BE2C (cell line): Measurements from ENCODE around the gene ACVR1B.

Source experiments
- DNase-seq: peaks from one replicate; pipeline ENCODE4 v3.0.0-alpha.2; 2020
- H3K27me3 ChIP-seq: fragments of 250-450 bp; sonication (Bioruptor Pico); 2 replicates; pipeline ENCODE4 v1.5.1; 2020; ENCODE audit warnings: mild to moderate bottlenecking
- H3K36me3 ChIP-seq: fragments of 250-450 bp; sonication (Bioruptor Pico); 2 replicates; pipeline ENCODE4 v1.5.1; 2020; ENCODE audit warnings: mild to moderate bottlenecking
- H3K4me1 ChIP-seq: fragments of 250-450 bp; sonication (Bioruptor Pico); 2 replicates; pipeline ENCODE4 v1.5.1; 2020
- H3K4me3 ChIP-seq: 2 replicates; pipeline ENCODE4 v1.5.1; 2011; ENCODE audit warnings: low read depth, low read length
- H3K9me3 ChIP-seq: fragments of 250-450 bp; sonication (Bioruptor Pico); 2 replicates; pipeline ENCODE4 v1.5.1; 2020
- TF ChIP-seq, protein P1 (sequence below): IDR thresholded peaks from 2 replicates; pipeline ENCODE4 v1.5.1; 2012; ENCODE audit warnings: mild to moderate bottlenecking, low read depth, low read length

Gene ACVR1B

DNA sequence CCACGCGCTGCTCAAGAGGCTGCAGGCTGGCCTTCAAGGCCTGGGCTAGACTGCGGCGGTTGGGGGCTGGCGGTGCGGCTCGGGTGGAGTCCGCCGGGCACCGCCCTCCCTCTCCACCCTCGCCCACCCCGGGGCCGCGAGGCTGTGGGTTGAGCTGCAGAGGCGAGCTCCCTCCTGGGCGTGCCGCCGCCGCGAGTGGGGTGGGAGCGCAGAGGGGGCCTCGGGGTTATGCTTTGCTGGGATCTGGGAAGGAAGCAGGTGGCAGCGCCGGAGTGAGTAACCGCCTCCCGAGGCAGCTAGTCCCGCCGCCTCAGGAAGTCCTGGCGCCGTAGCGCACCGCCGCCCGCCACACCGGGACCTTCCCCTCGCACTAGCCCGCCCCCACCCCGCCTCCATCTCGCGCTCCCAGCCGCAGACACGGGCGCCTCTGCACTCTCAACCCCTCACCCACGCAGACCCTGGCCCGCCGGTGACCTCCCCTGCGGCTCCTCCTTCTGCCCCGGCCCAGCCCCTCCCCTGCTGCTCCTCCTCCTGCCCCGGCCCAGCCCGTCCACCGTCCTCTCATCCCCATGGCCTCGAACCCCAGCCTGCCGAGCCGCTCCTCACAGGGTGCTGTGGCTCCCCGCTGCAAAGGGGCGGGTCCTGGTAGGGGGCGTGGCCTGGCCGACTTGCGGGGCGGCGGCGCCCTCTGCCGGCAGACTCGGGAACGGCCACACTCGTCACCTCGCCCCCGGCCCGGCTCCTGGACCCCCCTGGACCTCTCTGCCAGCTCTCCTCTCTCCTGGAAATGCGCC lies 71.9 kb downstream of the ACVR1B start:
- H3K27me3 ChIP-seq: no peaks in the 10 kb centered on the region
- H3K4me3 ChIP-seq: peak overlapping the region; percentile 50
- no peaks in the 10 kb centered on the region for H3K9me3 ChIP-seq
- DNase-seq: peak; percentile 94
- TF ChIP-seq, protein P1, sequence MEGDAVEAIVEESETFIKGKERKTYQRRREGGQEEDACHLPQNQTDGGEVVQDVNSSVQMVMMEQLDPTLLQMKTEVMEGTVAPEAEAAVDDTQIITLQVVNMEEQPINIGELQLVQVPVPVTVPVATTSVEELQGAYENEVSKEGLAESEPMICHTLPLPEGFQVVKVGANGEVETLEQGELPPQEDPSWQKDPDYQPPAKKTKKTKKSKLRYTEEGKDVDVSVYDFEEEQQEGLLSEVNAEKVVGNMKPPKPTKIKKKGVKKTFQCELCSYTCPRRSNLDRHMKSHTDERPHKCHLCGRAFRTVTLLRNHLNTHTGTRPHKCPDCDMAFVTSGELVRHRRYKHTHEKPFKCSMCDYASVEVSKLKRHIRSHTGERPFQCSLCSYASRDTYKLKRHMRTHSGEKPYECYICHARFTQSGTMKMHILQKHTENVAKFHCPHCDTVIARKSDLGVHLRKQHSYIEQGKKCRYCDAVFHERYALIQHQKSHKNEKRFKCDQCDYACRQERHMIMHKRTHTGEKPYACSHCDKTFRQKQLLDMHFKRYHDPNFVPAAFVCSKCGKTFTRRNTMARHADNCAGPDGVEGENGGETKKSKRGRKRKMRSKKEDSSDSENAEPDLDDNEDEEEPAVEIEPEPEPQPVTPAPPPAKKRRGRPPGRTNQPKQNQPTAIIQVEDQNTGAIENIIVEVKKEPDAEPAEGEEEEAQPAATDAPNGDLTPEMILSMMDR: peak; percentile 84
- H3K36me3 ChIP-seq: no peaks in the 10 kb centered on the region
- H3K4me1 ChIP-seq: peaks cover 7% of the 10 kb centered on the region

DNA sequence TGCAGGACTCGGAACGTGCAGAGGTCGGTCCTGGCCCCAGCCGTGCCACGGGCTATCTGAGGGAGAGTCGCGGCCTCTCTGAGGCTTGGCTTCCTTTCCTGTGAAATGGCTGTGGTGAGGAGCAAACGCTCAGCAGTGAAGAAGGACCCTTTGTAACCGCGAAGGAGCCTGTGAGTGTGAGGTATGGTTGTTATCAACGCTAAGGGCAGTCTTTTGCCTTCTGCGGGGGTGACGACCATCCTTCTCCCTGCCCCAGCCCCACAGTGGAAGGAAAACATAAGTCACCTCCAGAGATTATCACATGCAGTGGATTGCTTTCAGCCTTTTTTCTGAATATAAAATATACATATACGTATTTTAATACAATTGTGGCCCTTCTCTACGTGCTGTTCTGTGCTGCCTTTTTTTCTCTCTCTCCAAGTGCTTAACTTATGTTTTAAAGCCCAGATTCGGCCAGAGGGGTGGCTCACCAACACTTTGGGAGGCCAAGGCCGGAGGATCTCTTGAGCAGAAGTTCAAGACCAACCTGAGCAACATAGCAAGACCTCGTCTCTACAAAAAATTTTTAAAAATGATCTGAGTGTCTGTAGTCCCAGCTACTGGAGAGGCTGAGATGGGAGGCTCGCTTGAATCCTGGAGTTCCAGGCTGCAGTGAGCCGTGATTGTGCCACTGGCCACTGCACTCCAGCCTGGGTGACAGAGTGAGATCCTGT lies 72.6 kb downstream of the ACVR1B start:
- Histone ChIP-seq H3K27me3 (no peaks in the 10 kb centered on the region), H3K4me3 (peak overlapping the region; percentile 50), H3K4me1 (peaks cover 8% of the 10 kb centered on the region), H3K9me3 (no peaks in the 10 kb centered on the region), H3K36me3 (no peaks in the 10 kb centered on the region)
- DNase-seq: no peak
- TF ChIP-seq, protein P1: no peak; the same call in 1 of the 2 replicates

DNA sequence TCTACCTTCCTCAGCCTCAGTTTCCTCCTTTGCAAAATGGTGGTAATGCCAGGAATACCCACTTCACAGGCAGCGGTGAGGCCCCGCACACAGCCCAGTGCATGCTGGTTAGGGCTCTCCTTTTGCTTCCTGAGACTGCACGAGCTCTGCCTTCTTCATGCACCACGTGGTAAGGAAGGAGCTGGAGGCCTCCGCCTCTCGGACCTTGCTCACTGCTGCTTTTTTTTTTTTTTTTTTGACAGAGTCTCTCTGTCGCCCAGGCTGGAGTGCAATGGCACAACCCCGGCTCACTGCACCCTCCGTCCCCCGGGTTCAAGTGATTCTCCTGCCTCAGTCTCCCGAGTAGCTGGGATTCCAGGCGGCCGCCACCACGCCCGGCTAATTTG lies 73.3 kb downstream of the ACVR1B start:
- DNase-seq: no peak

DNA sequence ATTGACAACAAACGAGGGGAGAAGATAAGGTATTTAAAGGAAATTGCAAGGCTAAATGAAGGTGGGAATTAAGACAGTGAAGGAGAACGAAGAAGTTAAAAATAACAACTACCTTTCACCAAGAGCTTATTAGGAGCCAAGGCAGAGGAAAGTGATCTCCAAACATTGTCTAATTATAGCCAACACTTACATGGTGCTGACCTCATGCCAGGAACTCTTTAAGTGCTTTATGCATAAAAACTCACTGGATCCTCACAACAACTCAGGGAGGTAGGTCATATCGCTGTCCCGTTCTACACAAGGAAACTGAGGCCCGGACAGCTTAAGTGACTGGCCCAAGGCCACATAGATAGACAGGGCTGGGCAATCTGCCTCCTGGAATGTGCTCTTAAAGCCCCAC lies 74.8 kb downstream of the ACVR1B start:
- no peak for DNase-seq
- Histone ChIP-seq H3K36me3 (no peaks in the 10 kb centered on the region), H3K9me3 (no peaks in the 10 kb centered on the region), H3K4me1 (peaks cover 13% of the 10 kb centered on the region), H3K4me3 (no peak overlapping the region), H3K27me3 (no peaks in the 10 kb centered on the region)
- TF ChIP-seq, protein P1: no peak

More for the DNA sequence above, 73.3 kb downstream of the ACVR1B start:
- no peaks in the 10 kb centered on the region for H3K9me3 ChIP-seq
- TF ChIP-seq, protein P1: no peak
- peaks cover 12% of the 10 kb centered on the region for H3K4me1 ChIP-seq
- H3K27me3 ChIP-seq: no peaks in the 10 kb centered on the region
- H3K36me3 ChIP-seq: no peaks in the 10 kb centered on the region
- H3K4me3 ChIP-seq: no peak overlapping the region

DNA sequence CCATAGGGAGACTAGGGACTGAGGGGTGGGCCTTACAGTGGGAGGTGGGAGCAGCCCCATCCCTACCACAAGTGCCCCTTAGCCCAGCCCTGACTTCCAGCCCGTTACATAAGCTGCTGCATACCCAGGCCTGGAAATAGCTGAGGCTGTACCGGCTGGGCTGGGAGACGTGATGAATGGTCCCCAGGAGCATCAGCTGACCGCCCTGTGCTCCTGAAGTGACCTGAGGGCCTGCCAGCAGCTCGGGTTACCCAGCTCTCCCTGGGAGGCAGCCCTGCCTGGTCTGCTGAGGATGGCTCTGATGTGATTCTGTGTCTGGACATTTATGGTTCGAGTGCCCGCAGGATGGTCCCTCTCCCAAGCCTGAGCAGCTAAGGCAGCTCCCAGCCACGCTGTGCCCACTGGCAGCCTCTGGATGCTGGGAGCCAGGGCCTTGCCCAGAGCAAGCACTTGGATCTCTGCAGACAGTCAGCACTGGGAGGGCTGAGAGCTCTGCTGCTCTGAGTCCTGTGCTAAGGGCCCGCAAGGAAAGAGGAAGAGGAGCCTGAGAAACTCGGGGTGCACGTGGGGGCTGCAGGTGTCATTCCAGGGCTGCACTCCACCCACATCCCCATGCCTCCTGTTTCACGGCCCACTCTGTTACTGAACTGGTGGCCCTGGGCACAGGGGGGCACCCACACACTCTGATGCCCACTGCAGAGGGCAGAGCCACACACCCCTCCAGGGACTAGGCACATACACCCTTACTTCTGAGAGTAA lies 75.8 kb downstream of the ACVR1B start:
- Histone ChIP-seq H3K4me1 (peaks cover 15% of the 10 kb centered on the region), H3K9me3 (no peaks in the 10 kb centered on the region), H3K27me3 (no peaks in the 10 kb centered on the region), H3K36me3 (no peaks in the 10 kb centered on the region), H3K4me3 (no peak overlapping the region)
- DNase-seq: no peak
- TF ChIP-seq, protein P1: no peak
